OCI-LY1 (cell line): ENCODE data around the gene ZNF839.
A peak's percentile ranks its signal among the peaks of the same experiment; 100 is the strongest.

Experiments
- H2AFZ ChIP-seq: fragments of 200-600 bp; sonication (generic), shearing (Covaris generic); 2 replicates; pipeline ENCODE4 v1.6.0; 2014; ENCODE audit warnings: antibody characterized with exemption, mild to moderate bottlenecking, low read length
- H3F3A ChIP-seq: fragments of 200-600 bp; sonication (generic), shearing (Covaris generic); 2 replicates; pipeline ENCODE4 v1.6.0; 2014; ENCODE audit warnings: mild to moderate bottlenecking, antibody characterized with exemption, low read length, moderate library complexity; ENCODE audit not compliant: insufficient read depth
- H3K27ac ChIP-seq: fragments of 200-600 bp; sonication (generic); 2 replicates; pipeline ENCODE4 v1.5.1; 2014; ENCODE audit warnings: low read length, mixed run types, mild to moderate bottlenecking, low read depth; ENCODE audit not compliant: poor library complexity, severe bottlenecking
- H3K27me3 ChIP-seq: fragments of 200-600 bp; sonication (generic); 2 replicates; pipeline ENCODE4 v1.6.0; 2014; ENCODE audit warnings: antibody characterized with exemption, mild to moderate bottlenecking, low read length, moderate library complexity; ENCODE audit not compliant: insufficient read depth
- H3K36me3 ChIP-seq: fragments of 200-600 bp; sonication (generic); 2 replicates; pipeline ENCODE4 v1.6.1; 2014; ENCODE audit warnings: mild to moderate bottlenecking, antibody characterized with exemption, low read length, moderate library complexity, mixed read lengths; ENCODE audit not compliant: insufficient read depth
- H3K4me1 ChIP-seq: fragments of 200-600 bp; sonication (generic); 2 replicates; pipeline ENCODE4 v1.5.1; 2014; ENCODE audit warnings: mild to moderate bottlenecking, low read length, moderate library complexity; ENCODE audit not compliant: insufficient read depth, severe bottlenecking
- H3K4me2 ChIP-seq: fragments of 200-600 bp; sonication (generic), shearing (Covaris generic); 2 replicates; pipeline ENCODE4 v1.6.1; 2014; ENCODE audit warnings: low read length
- H3K4me3 ChIP-seq: fragments of 200-600 bp; sonication (generic); 2 replicates; pipeline ENCODE4 v1.5.1; 2014; ENCODE audit warnings: low read length, low read depth, mild to moderate bottlenecking, mixed read lengths; ENCODE audit not compliant: poor library complexity, severe bottlenecking
- H3K79me2 ChIP-seq: fragments of 200-600 bp; shearing (Covaris generic); 2 replicates; pipeline ENCODE4 v1.6.1; 2016; ENCODE audit warnings: mixed run types, low read length, mixed read lengths; ENCODE audit not compliant: insufficient read depth
- H3K9ac ChIP-seq: fragments of 200-600 bp; sonication (generic), shearing (Covaris generic); 2 replicates; pipeline ENCODE4 v1.6.1; 2014; ENCODE audit warnings: mild to moderate bottlenecking, low read length, mixed read lengths
- H3K9me2 ChIP-seq: fragments of 200-600 bp; sonication (generic), shearing (Covaris generic); 2 replicates; pipeline ENCODE4 v1.6.1; 2014; ENCODE audit warnings: low read depth, mild to moderate bottlenecking, low read length, mixed read lengths
- H3K9me3 ChIP-seq: fragments of 200-600 bp; shearing (Covaris generic); 2 replicates; pipeline ENCODE4 v1.6.1; 2014; ENCODE audit warnings: low read length, mixed read lengths
- H4K20me1 ChIP-seq: fragments of 200-600 bp; sonication (generic), shearing (Covaris generic); 2 replicates; pipeline ENCODE4 v1.6.0; 2016; ENCODE audit warnings: mild to moderate bottlenecking, low read length; ENCODE audit not compliant: insufficient read depth
- CTCF ChIP-seq: fragments of 200-600 bp; sonication (generic), shearing (Covaris generic); IDR thresholded peaks from 2 replicates; pipeline ENCODE4 v1.5.1; 2017; ENCODE audit warnings: mild to moderate bottlenecking, antibody characterized with exemption, low read length, moderate library complexity, mixed read lengths
- EZH2 ChIP-seq: fragments of 200-600 bp; sonication (generic), shearing (Covaris generic); IDR thresholded peaks from 2 replicates; pipeline ENCODE4 v1.8.0; 2017; ENCODE audit warnings: borderline replicate concordance, mixed run types, mild to moderate bottlenecking, antibody characterized with exemption, low read length, moderate library complexity, mixed read lengths

ZNF839 gene

GRCh38 chr14:102362084-102362483 lies 42.5 kb downstream of the ZNF839 start:
- Histone ChIP-seq H3K4me3 (peak overlapping the region; percentile 69), H3K27ac (no peak overlapping the region), H2AFZ (no peak overlapping the region), H3K9me2 (no peaks in the 10 kb centered on the region), H3K36me3 (0 out of 2 replicates have a peak, but pooled peaks cover 4% of the 10 kb centered on the region), H3K9ac (peak overlapping the region; percentile 72), H3K79me2 (no peaks in the 10 kb centered on the region), H3F3A (no peaks in the 10 kb centered on the region), H3K27me3 (no peaks in the 10 kb centered on the region), H4K20me1 (no peaks in the 10 kb centered on the region), H3K4me1 (peaks cover 19% of the 10 kb centered on the region), H3K4me2 (peak overlapping the region; percentile 97), H3K9me3 (no peaks in the 10 kb centered on the region)
- TF ChIP-seq EZH2, result no peak
- no peak for TF ChIP-seq CTCF

- H3K79me2 ChIP-seq, result no peaks in the 10 kb centered on the region
- H3K27me3 ChIP-seq, result no peaks in the 10 kb centered on the region
- peak within 1 kb of the TSS; percentile 72 for H3K9ac ChIP-seq
- no peaks in the 10 kb centered on the region for H3K9me3 ChIP-seq
- H4K20me1 ChIP-seq, result no peaks in the 10 kb centered on the region
- no peaks in the 10 kb centered on the region for H3K9me2 ChIP-seq
- no peak within 1 kb of the TSS for H2AFZ ChIP-seq
- H3K36me3 ChIP-seq, result no peaks in the 10 kb centered on the region
- H3K4me1 ChIP-seq, result peaks cover 25% of the 10 kb centered on the region
- no peak within 1 kb of the TSS for H3K27ac ChIP-seq
- peak within 1 kb of the TSS; percentile 69 for H3K4me3 ChIP-seq
- H3F3A ChIP-seq, result no peaks in the 10 kb centered on the region
- TF ChIP-seq CTCF (no peak), EZH2 (no peak)
- H3K4me2 ChIP-seq, result peak within 1 kb of the TSS; percentile 97
Measured at GRCh38 chr14:102362545-102363181, 43.1 kb downstream of the ZNF839 start, which contains the start of the genes CINP and TECPR2. CINP (minus strand) TSS chr14:102362890; CDS start chr14:102362851, 39 bp downstream. TECPR2 (plus strand) TSS chr14:102362941; CDS start chr14:102376722, 13,781 bp downstream.

- no peaks in the 10 kb centered on the region for H3K27me3 ChIP-seq
- peak overlapping the region; percentile 72 for H3K9ac ChIP-seq
- no peaks in the 10 kb centered on the region for H3K9me3 ChIP-seq
Measured at GRCh38 chr14:102363182-102363943, 43.8 kb downstream of the ZNF839 start.

More at GRCh38 chr14:102363182-102363943, 43.8 kb downstream of the ZNF839 start:
- peaks cover 32% of the 10 kb centered on the region for H3K4me1 ChIP-seq
- no peaks in the 10 kb centered on the region for H4K20me1 ChIP-seq
- no peaks in the 10 kb centered on the region for H3F3A ChIP-seq
- peak overlapping the region; percentile 69 for H3K4me3 ChIP-seq
- no peaks in the 10 kb centered on the region for H3K79me2 ChIP-seq
- no peak for TF ChIP-seq EZH2
- no peak for TF ChIP-seq CTCF
- H3K4me2 ChIP-seq, result peak overlapping the region; percentile 97
- no peaks in the 10 kb centered on the region for H3K36me3 ChIP-seq
- no peak overlapping the region for H3K27ac ChIP-seq
- H3K9me2 ChIP-seq, result no peaks in the 10 kb centered on the region
- no peak overlapping the region for H2AFZ ChIP-seq
